A673 (cell line): ENCODE data around the gene PAX7.

Experiments used
- CTCF ChIP-seq: fragments of 300-800, 200-600 bp; sonication (generic); conservative IDR thresholded peaks from 2 replicates; pipeline ENCODE4 v1.5.1; 2017; ENCODE audit warnings: low read depth, mild to moderate bottlenecking, antibody characterized with exemption, low read length, moderate library complexity, mixed read lengths
- EZH2 ChIP-seq: fragments of 200-600 bp; sonication (generic); IDR thresholded peaks from 2 replicates; pipeline ENCODE4 v1.6.1; 2017; ENCODE audit warnings: borderline replicate concordance, low read depth, mild to moderate bottlenecking, mixed read lengths, antibody characterized with exemption, low read length; ENCODE audit not compliant: poor library complexity, severe bottlenecking

- no peak for TF ChIP-seq CTCF
- no peak for TF ChIP-seq EZH2
Measured at GRCh38 chr1:18775341-18775740, 144.7 kb downstream of the PAX7 start.
